NCI-H2196 treated with DMSO at 0.1 percent for 48 hours (cell line): Measurements from ENCODE around the gene A2M.

Source experiments
- DNase-seq: peaks from one replicate; lab custom pipeline; 2025; ENCODE audit not compliant: unreplicated experiment; lab: John Stamatoyannopoulos, UW

A2M gene

DNA sequence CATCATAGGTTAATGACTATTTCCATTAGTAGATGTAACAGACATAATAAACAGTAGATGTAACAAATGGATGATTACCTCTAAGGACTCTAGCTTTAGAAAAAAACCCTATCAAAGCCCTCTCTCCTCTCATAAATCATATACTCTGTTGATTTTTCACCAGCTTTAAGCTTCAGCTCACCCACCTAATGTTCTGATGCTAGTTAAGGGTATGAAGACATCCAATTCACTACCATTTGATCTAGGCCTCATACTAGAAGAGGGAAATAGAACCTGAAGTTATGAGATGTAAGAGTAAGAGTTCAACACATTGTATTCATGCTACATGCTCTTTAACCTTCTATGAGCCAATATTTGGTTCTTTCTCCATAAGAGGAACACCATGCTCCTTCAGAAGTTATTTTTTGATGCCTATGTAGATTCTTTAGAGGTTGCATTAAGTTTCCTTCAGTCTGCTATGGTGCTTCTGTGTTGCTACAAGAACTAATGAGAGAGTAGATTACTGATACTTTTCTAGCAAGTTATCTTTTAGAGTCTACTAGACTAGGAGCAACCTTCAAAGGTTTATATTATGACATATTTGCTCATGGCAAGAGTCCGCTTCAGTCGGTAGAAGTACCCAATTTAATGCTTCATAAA, 16.0 kb downstream of the A2M start:
- DNase-seq: no peak

DNA sequence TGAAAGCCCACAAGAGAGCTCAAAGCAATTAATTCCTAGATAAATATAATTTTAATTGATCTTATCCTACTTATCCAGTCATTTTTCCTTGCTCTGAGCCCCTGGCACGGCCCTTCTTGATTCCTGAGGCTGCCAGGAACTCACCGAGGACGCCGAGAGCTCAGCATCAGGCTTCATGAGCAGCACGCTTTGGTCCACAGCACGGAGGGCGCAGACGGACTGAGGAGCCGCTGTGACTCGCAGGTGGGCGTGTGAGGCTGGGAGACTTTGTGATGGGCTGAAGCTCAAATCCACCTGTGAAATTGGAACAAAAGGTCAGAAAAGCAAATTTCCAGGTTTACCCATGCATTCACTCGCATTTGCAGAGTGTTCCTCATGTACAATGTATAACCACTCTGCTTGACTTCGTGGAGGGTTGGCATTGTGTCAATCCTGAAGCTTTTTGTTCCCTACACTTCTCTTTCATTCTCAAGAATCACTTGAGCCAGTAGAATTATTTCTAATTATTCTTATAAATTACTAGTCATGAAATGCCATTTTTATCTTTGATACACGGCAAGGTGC, 17.2 kb downstream of the A2M start:
- DNase-seq: no peak

DNA sequence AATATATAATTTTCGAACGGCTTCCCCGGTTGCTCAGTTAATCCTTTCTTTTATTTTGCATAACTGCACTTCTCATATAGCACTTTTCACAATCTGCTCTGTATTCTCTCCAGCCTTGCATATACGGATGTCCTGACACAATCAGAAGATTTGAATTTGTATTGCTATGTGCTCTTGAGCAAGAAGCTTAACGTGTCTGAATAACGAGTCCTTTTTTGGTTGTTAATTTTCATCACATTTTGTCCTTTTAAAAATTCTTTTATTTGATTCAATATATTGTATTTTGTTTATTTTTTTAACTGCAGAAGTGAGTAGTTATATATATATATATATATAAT, 17.6 kb downstream of the A2M start:
- DNase-seq: no peak

DNA sequence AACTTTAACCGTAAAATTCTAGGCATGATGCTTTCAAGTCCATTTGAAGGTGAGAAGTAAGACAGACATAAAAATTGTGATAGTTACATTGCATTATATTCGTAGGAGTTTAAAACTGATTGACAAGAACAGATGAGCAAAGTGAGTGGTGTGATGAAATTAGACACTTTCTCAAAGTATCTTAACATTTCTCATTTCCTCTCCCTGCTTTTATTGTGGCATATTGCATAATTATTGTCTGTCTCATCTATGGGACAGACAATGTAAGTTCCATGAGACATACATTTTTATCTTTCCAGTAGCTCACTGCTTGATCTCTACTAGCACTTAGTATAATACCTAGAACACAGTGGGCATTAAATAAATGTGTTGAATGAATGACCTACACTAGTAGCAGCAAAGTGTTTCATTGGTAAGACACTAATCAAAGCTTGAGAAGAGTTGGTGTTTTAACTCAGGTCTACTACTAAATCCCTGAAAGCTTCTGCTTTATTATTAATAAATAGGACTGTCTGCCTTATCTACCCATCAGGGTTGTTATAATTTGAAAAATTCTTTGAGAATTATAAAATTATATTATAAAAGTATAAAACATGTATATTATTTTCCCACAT, 19.0 kb downstream of the A2M start:
- no peak for DNase-seq

DNA sequence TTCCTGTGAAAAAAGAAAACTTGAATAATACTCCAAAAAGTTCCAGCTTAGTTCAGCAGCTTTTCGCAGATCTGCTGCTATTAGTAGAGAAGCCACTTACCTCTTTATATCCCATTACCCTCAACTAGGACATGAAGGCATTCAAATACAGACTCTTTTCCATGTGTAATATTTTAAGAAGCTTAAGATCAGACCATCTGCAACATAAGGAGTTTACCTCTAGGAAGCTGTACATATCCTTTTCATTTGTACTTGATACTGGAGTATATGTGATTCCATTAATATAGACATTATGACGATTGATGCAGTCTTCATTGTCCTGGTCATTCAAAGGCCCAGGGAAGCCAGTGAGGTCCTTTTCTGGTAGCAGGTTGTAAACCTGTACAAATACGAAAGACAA, 20.4 kb downstream of the A2M start:
- DNase-seq: no peak

DNA sequence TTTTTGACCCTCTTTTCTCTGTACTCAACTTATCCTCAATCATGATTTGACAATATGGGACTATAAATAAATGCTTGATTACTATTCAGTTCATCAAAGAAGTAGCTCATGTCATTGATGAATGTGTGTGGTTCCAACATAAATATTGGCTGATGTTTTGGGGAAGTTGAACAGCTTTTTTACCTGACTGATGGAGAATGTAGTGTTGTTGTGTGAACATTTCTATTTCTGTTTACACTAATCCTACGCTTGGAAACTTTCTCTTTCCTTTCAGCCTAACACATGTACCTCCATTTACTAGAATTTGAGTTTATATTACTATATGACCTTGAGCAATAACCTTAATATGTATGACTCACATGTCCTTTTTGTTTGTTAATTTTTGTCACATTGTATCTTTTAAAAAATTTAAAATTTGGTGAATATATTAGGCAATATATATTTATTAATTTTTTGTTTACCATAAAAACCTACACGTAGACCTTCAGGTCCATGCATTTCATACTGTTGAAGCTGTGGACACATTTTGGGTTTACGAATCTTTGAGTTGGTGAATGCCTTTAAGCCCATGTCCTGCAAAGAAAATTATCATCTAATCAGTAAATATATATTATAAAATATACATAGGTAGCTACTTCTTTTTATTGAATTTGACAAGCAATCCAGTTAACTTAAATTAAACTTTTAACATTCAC, 21.1 kb downstream of the A2M start:
- DNase-seq: no peak

DNA sequence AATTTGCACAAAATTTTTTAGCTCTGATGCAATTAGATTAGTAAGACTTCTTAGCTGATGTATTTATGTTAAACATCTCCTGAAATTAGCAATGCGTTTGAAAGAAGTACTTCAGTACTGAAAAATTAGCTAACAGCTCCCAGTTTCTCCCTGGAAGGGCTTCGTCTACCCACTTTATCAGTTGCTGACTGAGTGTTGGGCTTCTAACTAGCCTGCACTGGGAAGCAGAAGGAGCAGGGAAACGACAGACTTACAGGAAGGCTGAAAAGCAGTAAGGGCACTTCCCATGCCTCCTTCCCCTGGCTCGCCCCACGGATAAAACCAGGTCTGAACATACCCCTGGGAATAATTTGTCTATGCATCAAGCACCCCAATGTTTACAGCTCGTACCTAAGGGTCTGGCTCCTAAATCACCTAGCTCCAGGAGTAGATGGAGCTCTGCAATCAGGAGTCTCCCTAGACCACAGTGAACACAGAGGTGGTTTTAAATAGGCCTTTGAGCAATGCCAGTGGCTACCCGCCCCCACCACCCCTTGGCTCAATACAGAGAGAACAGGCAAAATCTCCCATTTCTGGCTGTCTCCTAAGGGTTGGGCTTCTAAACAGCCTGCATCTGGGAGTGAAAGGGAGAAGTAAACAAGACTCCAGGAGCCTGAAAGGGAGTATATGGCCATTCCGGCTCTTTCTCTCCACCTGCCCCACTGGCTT, 23.7 kb downstream of the A2M start:
- DNase-seq: no peak

DNA sequence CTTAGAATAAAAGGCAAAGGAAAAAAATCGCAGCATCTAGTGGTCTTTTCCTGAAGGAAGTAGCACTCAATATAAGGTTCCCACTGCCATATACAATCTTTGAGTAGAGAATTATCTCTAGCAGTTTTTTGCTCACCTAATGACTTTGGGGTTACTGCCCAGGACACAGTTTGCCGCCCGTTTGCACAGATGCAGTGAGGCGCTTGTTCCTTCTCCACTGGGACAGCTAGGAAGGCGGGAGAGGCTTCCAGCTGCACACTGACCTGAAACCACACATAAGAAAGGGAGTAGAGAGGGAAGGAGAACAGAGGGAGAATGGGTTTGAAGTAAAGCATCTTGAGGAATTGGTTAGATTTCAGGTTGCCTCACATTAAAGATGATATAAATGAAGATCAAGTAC, 25.5 kb downstream of the A2M start:
- no peak for DNase-seq

DNA sequence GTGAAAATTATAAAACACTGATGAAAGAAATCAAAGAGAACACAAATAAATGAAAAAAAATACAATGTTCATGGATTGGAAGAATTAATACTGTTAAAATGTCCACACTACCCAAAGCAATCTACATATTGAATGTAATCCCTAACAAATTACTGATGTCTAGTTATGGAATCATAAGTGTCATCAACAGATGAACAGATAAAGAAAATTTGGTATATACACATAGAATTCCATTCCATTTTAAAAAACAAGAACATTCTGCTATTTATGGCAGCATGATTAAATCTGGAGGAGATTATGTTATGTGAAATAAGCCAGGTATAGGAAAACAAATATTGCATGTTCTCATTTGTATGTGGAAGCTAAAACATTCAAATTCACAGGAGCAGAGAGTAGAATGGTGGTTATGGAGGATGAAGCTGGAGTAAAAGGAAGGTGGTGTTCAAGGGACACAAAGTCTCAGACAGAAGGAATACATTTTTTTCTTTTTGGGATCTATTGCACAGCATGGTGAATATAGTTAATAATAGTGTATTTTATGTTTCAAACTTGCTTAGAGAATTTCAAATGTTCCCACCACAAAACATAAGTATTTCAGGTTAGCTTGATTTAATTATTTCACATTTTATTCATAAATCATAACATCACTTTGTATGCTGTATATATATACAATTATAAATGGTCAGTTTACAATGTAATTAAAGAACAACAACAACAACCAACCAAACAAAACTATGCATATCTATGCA, 28.5 kb downstream of the A2M start:
- no peak for DNase-seq

DNA sequence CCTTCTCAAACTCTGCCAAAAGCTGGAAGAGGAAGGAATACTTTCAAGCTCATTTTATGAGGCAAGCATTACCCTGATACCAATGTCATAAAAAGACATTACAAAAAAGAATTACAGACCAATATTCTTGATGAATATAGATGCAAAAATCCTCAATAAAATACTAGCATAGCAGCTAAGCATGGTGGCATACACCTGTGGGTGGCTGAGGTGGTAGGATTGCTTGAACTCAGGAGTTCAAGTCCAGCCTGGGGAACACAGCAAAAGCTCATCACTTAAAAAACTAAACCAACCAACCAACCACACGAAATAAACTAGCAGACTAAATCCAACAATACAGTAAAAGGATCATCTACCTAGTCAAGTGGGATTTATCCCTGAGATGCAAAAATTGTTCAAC, 29.6 kb downstream of the A2M start:
- DNase-seq: no peak

DNA sequence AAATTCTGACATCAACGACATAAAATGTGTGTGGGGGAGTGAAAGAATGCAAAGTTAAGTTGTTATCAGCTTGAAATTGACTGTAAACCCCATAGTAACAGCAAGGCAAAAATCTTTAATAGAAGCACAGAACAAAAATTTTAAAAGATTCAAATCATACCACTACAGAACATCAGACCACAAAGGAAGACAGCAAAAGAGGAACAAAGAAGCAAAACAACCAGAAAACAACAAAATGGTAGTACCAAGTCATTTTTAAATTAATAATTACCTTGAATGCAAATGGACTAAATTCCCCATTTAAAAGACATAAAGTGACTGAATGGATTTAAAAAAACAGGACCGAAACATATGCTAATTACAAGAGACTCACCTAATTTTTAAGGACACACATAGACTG, 31.3 kb downstream of the A2M start:
- no peak for DNase-seq

DNA sequence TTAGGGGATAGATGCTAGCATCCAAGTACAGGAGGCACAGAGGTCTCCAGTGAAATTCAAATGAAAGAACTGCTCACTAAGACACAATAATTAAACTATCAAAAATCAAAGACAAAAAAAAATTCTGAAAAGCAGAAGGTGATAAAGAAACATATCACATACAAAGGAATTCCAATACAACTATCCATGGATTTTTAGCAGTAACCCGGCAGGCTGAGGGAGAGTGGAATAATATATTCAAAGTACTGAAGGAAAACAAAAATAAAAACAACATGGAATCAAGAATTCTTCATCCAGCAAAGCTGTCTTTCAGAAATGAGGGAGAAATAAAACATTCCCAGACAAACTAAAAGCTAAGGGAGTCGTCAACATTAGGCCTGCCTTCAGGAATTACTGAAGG, 31.9 kb downstream of the A2M start:
- DNase-seq: no peak

DNA sequence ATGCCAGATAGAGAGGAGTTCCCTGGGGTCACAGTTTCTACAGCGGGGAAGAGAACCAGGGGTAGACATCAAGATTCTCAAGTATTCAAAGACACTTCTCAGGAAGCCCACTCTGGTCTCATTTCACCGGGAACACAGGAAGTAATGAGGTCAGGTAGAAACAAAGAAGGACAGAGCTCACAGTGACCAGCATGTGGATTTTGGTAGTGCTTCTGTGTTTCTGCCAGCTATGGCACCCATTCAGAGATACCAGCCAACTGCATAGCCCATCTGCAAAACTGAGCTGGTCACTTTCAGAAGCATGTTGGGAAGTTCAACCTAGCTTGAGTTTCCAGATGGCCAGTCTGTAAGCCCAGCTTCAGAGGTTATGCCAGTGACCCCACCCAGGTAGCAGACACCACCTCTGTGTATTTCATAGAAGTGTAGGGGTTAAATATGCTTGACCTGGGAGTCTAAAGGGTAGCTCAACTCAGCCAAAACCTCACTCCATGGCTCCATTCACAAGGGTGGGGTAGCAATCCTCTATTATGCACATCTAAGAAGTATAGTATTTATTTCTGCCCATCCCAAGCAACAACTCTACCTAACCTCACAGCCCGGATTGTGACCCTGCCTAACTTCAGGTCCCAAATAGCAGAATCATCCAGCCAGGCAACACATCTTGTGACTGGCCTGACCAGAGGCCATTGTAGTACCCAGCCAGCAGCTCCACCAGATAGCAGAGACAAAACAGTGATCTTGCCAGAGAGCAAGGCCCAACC, 33.9 kb downstream of the A2M start:
- DNase-seq: no peak

DNA sequence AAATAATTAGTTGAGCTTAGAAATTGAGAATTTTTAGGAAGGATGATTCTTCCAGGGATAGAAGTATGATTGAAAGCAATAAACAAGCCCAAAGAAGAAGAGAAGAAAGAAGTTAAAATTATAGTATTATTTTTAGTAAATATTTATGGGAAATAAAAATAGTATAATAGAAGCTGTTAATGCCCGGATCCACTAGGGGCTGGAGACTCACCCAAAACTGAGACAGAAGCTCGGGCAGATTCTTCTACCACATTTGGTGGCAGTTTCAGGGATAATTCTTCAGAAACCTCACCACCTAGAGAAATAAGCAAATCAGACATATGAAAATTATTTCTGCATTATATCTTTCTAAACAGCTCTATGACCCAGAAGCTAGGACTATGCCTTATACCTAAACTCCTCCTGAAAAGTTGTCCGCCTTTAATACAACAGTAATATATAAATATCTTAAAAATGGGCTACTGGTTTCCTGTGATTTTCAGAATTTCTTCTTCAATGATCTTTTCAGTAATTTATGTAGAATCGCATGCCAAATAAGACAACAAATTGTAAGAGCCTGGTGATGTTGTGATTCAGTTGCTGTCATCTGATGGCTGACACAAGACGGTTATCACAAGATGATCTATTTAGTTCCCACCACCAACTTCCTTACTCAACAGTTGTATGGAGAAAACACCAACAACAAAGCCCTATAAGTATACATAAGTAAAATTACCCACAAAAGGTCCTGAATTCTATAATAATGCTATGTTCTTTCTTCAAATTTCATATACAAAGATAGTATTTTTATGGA, 35.6 kb downstream of the A2M start:
- DNase-seq: no peak

DNA sequence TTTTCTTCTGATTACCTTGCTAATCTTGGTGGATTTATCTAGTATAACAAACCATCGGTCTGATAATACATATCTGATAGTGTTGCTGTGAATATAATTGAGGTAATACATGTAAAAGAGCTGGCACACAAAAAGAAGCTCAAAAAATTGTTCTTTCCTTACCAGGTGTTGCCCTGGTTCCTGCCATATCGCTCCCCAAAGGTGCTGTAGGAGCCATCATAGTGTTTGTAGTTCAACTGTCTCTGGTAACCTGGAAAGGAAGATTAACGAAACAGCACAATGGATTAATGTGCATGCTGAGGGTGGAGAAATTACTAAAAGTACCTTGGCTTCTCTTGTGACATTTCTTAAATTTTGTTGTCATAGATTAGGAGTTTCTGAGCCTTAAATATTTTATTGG, 36.6 kb downstream of the A2M start:
- no peak for DNase-seq

DNA sequence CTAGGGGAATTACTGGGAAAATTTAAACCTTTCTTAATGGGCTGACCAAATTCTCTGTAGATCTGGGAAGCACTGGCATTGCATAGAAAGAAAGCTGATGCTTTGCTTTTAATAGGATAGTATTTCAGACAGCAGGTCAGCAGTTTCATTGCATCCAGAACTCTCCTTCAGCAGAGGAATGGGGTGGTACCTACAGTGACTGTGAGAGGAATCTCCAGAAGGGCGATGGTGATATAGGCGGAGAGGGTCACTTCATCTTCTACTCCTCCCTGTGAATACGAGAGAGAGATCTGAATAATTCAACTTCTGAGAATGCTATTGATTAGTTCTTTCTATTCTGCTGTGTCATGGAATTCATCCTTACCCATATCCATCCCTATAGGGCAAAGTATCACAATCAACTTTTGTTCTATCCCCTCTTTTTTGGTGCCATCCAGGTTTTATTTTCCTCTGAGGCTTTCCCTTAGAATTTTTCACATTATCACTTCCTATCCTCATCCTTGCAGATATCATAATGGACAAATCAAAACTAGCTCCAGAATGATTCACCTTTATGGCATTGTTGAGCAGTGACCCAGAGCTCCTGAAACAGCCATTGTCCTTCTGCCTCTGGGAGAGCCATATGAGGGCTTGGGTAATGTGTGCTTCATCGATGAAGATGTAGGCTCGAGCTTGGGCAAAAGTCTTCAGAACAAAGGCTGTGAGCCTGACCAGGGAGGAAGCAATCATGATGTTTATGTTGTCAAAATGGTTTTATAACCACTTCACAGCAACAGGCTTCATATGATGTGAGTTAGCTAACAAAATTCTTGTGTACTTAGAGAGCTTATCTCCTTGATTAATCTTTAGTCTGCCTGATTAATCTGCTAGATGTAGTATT, 38.3 kb downstream of the A2M start:
- no peak for DNase-seq

DNA sequence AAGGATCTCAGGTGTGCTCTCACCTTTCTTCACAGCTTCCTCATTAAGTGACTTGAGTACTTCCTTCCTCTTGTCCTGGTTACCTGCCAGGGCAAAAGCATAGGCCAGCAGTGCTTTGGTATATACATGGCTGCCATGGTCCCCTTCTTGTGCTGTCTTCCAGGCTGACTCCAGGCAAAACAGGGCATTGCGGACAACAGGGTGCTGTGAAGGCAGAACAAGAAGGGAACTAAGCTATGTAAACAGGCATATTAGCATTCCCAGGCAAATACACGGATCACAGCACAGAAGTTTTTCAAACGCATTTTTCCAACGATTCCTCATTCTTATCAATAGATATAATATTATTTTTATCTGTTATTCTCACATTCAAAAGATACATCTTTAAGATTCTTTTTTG, 39.0 kb downstream of the A2M start:
- DNase-seq: no peak

DNA sequence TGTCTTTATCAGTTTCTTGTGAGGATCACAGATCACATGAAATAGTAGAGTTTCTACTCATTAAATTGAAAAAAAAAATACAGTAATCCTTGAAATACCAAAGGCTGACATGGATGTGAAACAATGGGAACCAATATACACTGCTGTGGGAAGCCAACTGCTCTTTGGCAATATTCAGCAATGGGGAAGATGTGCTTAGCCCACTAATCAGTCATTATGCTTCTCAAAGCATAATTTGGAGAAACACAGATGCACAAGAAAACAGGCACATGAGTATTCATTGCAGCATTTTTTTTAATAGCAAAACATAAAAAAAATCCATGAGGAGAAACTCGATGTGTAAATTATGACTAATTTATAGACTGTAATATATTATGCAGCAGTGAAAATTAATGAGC, 40.6 kb downstream of the A2M start:
- DNase-seq: no peak
